HepG2 (cell line): ENCODE data around the gene RILP. TPM values are rescaled to one million over a fixed set of nuclear protein-coding genes. Genes with fewer than 3 reads are reported as not detected.

Source experiments
- CEBPB ChIP-seq: IDR thresholded peaks from 2 replicates; pipeline ENCODE4 v1.6.1; 2011; ENCODE audit warnings: low read depth, low read length, improper control_type of control experiment, borderline replicate concordance
- HDAC1 ChIP-seq: sonication (generic); formaldehyde crosslinking; IDR thresholded peaks from 2 replicates; pipeline ENCODE4 v1.5.1; 2020; ENCODE audit warnings: mild to moderate bottlenecking, missing genetic modification reagents
- JUNB ChIP-seq: sonication (generic); formaldehyde crosslinking; IDR thresholded peaks from 2 replicates; pipeline ENCODE4 v1.8.0; 2022; ENCODE audit warnings: missing genetic modification reagents, mild to moderate bottlenecking, borderline replicate concordance
- KMT2A ChIP-seq: sonication (generic); formaldehyde crosslinking; IDR thresholded peaks from 2 replicates; pipeline ENCODE4 v1.4.0; 2020; ENCODE audit warnings: missing genetic modification reagents
- NFKB2 ChIP-seq: sonication (generic); formaldehyde crosslinking; IDR thresholded peaks from 2 replicates; pipeline ENCODE4 v1.4.0; 2020; ENCODE audit warnings: missing genetic modification reagents, borderline replicate concordance
- NR3C1 ChIP-seq: sonication (generic); formaldehyde crosslinking; IDR thresholded peaks from 2 replicates; pipeline ENCODE4 v1.4.0; 2020; ENCODE audit warnings: missing genetic modification reagents
- SIN3B ChIP-seq: fragments of 150-350 bp; IDR thresholded peaks from 2 replicates; pipeline ENCODE4 v1.6.1; 2014; ENCODE audit warnings: low read length
- YEATS2 ChIP-seq: sonication (generic); formaldehyde crosslinking; IDR thresholded peaks from 2 replicates; pipeline ENCODE4 v1.4.0; 2020; ENCODE audit warnings: missing genetic modification reagents, borderline replicate concordance
- ZNF605 ChIP-seq: sonication (generic); formaldehyde crosslinking; IDR thresholded peaks from 2 replicates; pipeline ENCODE4 v1.8.0; 2022; ENCODE audit warnings: mild to moderate bottlenecking, missing genetic modification reagents
- ZNF660 ChIP-seq: sonication (generic); formaldehyde crosslinking; IDR thresholded peaks from 2 replicates; pipeline ENCODE4 v1.5.1; 2020; ENCODE audit warnings: mild to moderate bottlenecking, low read depth, missing genetic modification reagents, borderline replicate concordance
- ZNF781 ChIP-seq: sonication (generic); formaldehyde crosslinking; IDR thresholded peaks from 2 replicates; pipeline ENCODE4 v1.5.1; 2020; ENCODE audit warnings: borderline replicate concordance, mild to moderate bottlenecking, missing genetic modification reagents; ENCODE audit errors: not compliant biosample characterization
- polyA plus RNA-seq, 8 experiments: library from polyadenylated mRNA; depleted of rRNA in 3 of 8; stranded (reverse) in 7 of 8; unstranded in 1 of 8; fragments of >200 nt; fragmentation: Illumina TruSeq in 4 of 8; extraction: Trizol in 4 of 8; gene quantifications; 2 replicates each; pipeline versions ENCODE4 v1.2.1 to v1.2.3, GENCODE V29; 2011 to 2016; ENCODE audit warnings: low read depth in 4 of 8, missing spikeins in 1 of 8, mixed read lengths in 1 of 8; ENCODE audit not compliant: insufficient read depth in 1 of 8
- total RNA-seq, 5 experiments: library from RNA; depleted of rRNA; stranded (reverse); fragments of >200 nt; fragmentation: Illumina TruSeq; extraction: Trizol; gene quantifications; 2 replicates each; pipeline ENCODE4 v1.2.3, GENCODE V29; 2016; ENCODE audit warnings: low read depth in 1 of 5
- TF ChIP-seq, protein P1 (sequence below): sonication (generic); formaldehyde crosslinking; IDR thresholded peaks from 2 replicates; pipeline ENCODE4 v1.9.0; 2021; ENCODE audit warnings: mild to moderate bottlenecking, missing genetic modification reagents
- TF ChIP-seq, protein P2 (sequence below): conservative IDR thresholded peaks from 2 replicates; pipeline ENCODE4 v1.6.1; 2018; ENCODE audit warnings: missing genetic modification reagents
- TF ChIP-seq, protein P3 (sequence below): sonication (generic); formaldehyde crosslinking; IDR thresholded peaks from 2 replicates; pipeline ENCODE4 v1.5.1; 2020; ENCODE audit warnings: missing genetic modification reagents, mild to moderate bottlenecking, borderline replicate concordance
- TF ChIP-seq, protein P4 (sequence below): sonication (generic); formaldehyde crosslinking; IDR thresholded peaks from 2 replicates; pipeline ENCODE4 v1.9.0; 2021; ENCODE audit warnings: missing genetic modification reagents, borderline replicate concordance

The RILP gene
- total and polyA plus RNA-seq, 2 of the 13 experiments (the other 11 are each of a cell fraction or from before 2014, with no cell fraction given), result 6.6 to 8.1 TPM

DNA sequence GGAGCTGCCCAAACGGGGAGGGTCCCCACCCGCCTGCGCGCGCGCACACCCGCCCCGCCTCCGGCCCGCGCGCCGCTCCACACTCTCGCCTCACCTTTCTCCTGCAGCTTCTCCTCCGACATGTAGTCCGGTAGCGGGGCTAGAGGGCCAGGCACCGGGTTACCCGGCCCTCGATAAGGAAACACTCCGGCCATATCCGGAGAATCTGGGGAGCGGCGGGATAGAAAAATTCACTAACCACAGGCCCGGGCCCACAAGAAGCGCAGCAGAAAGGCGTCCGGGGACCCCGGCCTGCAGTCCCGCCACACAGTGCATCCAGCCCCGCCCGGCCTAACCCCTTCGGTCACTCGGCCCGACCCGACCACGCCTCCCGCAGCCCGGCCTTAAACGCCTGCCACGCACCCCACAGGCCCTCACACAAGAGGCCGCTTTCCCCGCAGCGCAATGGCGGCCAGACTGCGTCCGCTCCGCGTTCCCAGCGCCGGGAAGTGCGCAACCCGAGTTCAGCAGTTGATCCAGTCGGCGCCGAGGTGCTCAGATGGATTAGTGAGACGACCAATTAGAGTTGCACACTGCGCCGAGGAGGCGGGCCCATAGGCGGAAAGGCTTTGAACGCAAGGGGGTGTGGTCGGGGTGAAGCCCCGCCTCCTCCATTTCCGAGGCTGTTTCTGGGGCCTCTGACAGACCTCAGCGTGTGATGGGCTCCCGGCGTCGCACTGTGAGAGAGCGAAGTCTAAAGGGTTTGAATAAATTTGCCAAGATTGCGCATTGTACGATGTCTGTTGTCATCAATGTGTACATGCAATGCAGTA lies 34.9 kb upstream of the RILP start, which contains the start of gene PRPF8 (continued):
- TF ChIP-seq, protein P1, sequence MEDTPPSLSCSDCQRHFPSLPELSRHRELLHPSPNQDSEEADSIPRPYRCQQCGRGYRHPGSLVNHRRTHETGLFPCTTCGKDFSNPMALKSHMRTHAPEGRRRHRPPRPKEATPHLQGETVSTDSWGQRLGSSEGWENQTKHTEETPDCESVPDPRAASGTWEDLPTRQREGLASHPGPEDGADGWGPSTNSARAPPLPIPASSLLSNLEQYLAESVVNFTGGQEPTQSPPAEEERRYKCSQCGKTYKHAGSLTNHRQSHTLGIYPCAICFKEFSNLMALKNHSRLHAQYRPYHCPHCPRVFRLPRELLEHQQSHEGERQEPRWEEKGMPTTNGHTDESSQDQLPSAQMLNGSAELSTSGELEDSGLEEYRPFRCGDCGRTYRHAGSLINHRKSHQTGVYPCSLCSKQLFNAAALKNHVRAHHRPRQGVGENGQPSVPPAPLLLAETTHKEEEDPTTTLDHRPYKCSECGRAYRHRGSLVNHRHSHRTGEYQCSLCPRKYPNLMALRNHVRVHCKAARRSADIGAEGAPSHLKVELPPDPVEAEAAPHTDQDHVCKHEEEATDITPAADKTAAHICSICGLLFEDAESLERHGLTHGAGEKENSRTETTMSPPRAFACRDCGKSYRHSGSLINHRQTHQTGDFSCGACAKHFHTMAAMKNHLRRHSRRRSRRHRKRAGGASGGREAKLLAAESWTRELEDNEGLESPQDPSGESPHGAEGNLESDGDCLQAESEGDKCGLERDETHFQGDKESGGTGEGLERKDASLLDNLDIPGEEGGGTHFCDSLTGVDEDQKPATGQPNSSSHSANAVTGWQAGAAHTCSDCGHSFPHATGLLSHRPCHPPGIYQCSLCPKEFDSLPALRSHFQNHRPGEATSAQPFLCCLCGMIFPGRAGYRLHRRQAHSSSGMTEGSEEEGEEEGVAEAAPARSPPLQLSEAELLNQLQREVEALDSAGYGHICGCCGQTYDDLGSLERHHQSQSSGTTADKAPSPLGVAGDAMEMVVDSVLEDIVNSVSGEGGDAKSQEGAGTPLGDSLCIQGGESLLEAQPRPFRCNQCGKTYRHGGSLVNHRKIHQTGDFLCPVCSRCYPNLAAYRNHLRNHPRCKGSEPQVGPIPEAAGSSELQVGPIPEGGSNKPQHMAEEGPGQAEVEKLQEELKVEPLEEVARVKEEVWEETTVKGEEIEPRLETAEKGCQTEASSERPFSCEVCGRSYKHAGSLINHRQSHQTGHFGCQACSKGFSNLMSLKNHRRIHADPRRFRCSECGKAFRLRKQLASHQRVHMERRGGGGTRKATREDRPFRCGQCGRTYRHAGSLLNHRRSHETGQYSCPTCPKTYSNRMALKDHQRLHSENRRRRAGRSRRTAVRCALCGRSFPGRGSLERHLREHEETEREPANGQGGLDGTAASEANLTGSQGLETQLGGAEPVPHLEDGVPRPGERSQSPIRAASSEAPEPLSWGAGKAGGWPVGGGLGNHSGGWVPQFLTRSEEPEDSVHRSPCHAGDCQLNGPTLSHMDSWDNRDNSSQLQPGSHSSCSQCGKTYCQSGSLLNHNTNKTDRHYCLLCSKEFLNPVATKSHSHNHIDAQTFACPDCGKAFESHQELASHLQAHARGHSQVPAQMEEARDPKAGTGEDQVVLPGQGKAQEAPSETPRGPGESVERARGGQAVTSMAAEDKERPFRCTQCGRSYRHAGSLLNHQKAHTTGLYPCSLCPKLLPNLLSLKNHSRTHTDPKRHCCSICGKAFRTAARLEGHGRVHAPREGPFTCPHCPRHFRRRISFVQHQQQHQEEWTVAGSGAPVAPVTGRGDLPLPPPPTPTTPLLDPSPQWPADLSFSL (CRISPR knock-in tag), result no peak
- peak; percentile 71 for TF ChIP-seq KMT2A (CRISPR knock-in tag)
- peak; percentile 90 for TF ChIP-seq HDAC1
- TF ChIP-seq NR3C1 (CRISPR knock-in tag), result no peak
- TF ChIP-seq, protein P2, sequence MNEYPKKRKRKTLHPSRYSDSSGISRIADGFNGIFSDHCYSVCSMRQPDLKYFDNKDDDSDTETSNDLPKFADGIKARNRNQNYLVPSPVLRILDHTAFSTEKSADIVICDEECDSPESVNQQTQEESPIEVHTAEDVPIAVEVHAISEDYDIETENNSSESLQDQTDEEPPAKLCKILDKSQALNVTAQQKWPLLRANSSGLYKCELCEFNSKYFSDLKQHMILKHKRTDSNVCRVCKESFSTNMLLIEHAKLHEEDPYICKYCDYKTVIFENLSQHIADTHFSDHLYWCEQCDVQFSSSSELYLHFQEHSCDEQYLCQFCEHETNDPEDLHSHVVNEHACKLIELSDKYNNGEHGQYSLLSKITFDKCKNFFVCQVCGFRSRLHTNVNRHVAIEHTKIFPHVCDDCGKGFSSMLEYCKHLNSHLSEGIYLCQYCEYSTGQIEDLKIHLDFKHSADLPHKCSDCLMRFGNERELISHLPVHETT (CRISPR knock-in tag), result no peak
- TF ChIP-seq NFKB2 (CRISPR knock-in tag), result peak; percentile 54; the same call in 1 of the 2 replicates
- no peak for TF ChIP-seq JUNB
- peak; percentile 81; the same call in 1 of the 2 replicates for TF ChIP-seq YEATS2
- TF ChIP-seq ZNF781 (CRISPR knock-in tag), result peak; percentile 54
- TF ChIP-seq, protein P3, sequence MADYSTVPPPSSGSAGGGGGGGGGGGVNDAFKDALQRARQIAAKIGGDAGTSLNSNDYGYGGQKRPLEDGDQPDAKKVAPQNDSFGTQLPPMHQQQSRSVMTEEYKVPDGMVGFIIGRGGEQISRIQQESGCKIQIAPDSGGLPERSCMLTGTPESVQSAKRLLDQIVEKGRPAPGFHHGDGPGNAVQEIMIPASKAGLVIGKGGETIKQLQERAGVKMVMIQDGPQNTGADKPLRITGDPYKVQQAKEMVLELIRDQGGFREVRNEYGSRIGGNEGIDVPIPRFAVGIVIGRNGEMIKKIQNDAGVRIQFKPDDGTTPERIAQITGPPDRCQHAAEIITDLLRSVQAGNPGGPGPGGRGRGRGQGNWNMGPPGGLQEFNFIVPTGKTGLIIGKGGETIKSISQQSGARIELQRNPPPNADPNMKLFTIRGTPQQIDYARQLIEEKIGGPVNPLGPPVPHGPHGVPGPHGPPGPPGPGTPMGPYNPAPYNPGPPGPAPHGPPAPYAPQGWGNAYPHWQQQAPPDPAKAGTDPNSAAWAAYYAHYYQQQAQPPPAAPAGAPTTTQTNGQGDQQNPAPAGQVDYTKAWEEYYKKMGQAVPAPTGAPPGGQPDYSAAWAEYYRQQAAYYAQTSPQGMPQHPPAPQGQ (CRISPR knock-in tag), result no peak
- TF ChIP-seq SIN3B, result no peak
- peak; percentile 62; the same call in 1 of the 2 replicates for TF ChIP-seq CEBPB
- TF ChIP-seq ZNF605, result peak; percentile 92
- TF ChIP-seq, protein P4, sequence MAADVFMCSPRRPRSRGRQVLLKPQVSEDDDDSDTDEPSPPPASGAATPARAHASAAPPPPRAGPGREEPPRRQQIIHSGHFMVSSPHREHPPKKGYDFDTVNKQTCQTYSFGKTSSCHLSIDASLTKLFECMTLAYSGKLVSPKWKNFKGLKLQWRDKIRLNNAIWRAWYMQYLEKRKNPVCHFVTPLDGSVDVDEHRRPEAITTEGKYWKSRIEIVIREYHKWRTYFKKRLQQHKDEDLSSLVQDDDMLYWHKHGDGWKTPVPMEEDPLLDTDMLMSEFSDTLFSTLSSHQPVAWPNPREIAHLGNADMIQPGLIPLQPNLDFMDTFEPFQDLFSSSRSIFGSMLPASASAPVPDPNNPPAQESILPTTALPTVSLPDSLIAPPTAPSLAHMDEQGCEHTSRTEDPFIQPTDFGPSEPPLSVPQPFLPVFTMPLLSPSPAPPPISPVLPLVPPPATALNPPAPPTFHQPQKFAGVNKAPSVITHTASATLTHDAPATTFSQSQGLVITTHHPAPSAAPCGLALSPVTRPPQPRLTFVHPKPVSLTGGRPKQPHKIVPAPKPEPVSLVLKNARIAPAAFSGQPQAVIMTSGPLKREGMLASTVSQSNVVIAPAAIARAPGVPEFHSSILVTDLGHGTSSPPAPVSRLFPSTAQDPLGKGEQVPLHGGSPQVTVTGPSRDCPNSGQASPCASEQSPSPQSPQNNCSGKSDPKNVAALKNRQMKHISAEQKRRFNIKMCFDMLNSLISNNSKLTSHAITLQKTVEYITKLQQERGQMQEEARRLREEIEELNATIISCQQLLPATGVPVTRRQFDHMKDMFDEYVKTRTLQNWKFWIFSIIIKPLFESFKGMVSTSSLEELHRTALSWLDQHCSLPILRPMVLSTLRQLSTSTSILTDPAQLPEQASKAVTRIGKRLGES (CRISPR knock-in tag), result no peak
- TF ChIP-seq ZNF660 (CRISPR knock-in tag), result no peak
